Neuronal stem cell (in vitro differentiated cells): Measurements from ENCODE around the gene BPHL.
A peak's percentile ranks its signal among the peaks of the same experiment; 100 is the strongest.
"Not testable (repeated sequence)": the region's sequence is repeated elsewhere in the genome, so short reads cannot be mapped to it uniquely, and the experiment has no call there.

ENCODE experiments used
- DNase-seq: peaks from one replicate; pipeline ENCODE4 v3.0.0-alpha.2; 2013; ENCODE audit warnings: low spot score
- H2AFZ ChIP-seq: one replicate; pipeline ENCODE4 v1.6.1; 2013; ENCODE audit warnings: mild to moderate bottlenecking, low read length, inconsistent platforms
- H2AK5ac ChIP-seq: 2 replicates; pipeline ENCODE4 v1.6.1; 2013; ENCODE audit warnings: low read depth, mild to moderate bottlenecking, inconsistent platforms, low read length, moderate library complexity, mixed read lengths
- H2BK120ac ChIP-seq: 2 replicates; pipeline ENCODE4 v1.6.1; 2013; ENCODE audit warnings: low read depth, mild to moderate bottlenecking, inconsistent platforms, low read length, moderate library complexity, mixed read lengths
- H2BK12ac ChIP-seq: one replicate; pipeline ENCODE4 v1.6.1; 2013; ENCODE audit warnings: low read length, inconsistent platforms
- H2BK15ac ChIP-seq: 2 replicates; pipeline ENCODE4 v1.6.1; 2013; ENCODE audit warnings: mild to moderate bottlenecking, low read length, inconsistent platforms, mixed read lengths
- H2BK5ac ChIP-seq: one replicate; pipeline ENCODE4 v1.6.1; 2013; ENCODE audit warnings: inconsistent platforms, mild to moderate bottlenecking, low read length, moderate library complexity
- H3K14ac ChIP-seq: one replicate; pipeline ENCODE4 v1.6.1; 2013; ENCODE audit warnings: low read length, inconsistent platforms
- H3K18ac ChIP-seq: 2 replicates; pipeline ENCODE4 v1.6.1; 2013; ENCODE audit warnings: low read length, inconsistent platforms
- H3K23ac ChIP-seq: 2 replicates; pipeline ENCODE4 v1.6.1; 2013; ENCODE audit warnings: low read depth, mild to moderate bottlenecking, mixed read lengths, low read length, inconsistent platforms; ENCODE audit not compliant: poor library complexity
- H3K27ac ChIP-seq: replicated peaks from 3 replicates; pipeline ENCODE4 v1.5.1; 2013; ENCODE audit warnings: low read length, inconsistent platforms
- H3K27me3 ChIP-seq, 3 experiments: 2 replicates each; pipeline ENCODE4 v1.6.1; 2013; ENCODE audit warnings: low read length in 3 of 3, mild to moderate bottlenecking in 2 of 3, inconsistent platforms in 1 of 3, low read depth in 1 of 3, mixed read lengths in 1 of 3, moderate library complexity in 1 of 3; ENCODE audit not compliant: control insufficient read depth in 3 of 3, insufficient read depth in 3 of 3
- H3K36me3 ChIP-seq, 2 donors: replicated peaks in 1 of 2; 2 replicates each; pipeline ENCODE4 v1.6.1; 2013; ENCODE audit warnings: low read length in 2 of 2; ENCODE audit not compliant: control insufficient read depth in 2 of 2, insufficient read depth in 2 of 2
- H3K4ac ChIP-seq: 2 replicates; pipeline ENCODE4 v1.6.1; 2013; ENCODE audit warnings: inconsistent platforms, mild to moderate bottlenecking, low read length, moderate library complexity
- H3K4me1 ChIP-seq, 2 donors: 1 replicate in 1 of 2; 2 replicates in 1 of 2; pipeline ENCODE4 v1.6.1; 2013; ENCODE audit warnings: low read length in 2 of 2, low read depth in 1 of 2; ENCODE audit not compliant: control insufficient read depth in 2 of 2, insufficient read depth in 1 of 2
- H3K4me2 ChIP-seq: one replicate; pipeline ENCODE4 v1.6.1; 2013; ENCODE audit warnings: mild to moderate bottlenecking, low read length, inconsistent platforms; ENCODE audit not compliant: insufficient read depth, poor library complexity, severe bottlenecking
- H3K4me3 ChIP-seq, 2 donors: 2 replicates each; pipeline ENCODE4 v1.5.1; 2013; ENCODE audit warnings: low read length in 2 of 2, mild to moderate bottlenecking in 2 of 2, inconsistent platforms in 1 of 2, moderate library complexity in 1 of 2
- H3K79me1 ChIP-seq: one replicate; pipeline ENCODE4 v1.6.1; 2013; ENCODE audit warnings: low read depth, mild to moderate bottlenecking, inconsistent platforms, low read length, moderate library complexity
- H3K9ac ChIP-seq: one replicate; pipeline ENCODE4 v1.6.1; 2013; ENCODE audit warnings: mild to moderate bottlenecking, low read depth, low read length, inconsistent platforms; ENCODE audit not compliant: poor library complexity
- H3K9me3 ChIP-seq, 2 donors: replicated peaks in 1 of 2; 2 replicates each; pipeline versions ENCODE3 to v1.6.1; 2013; ENCODE audit warnings: low read length in 2 of 2, mild to moderate bottlenecking in 2 of 2, inconsistent platforms in 1 of 2, low read depth in 1 of 2, mixed read lengths in 1 of 2, moderate library complexity in 1 of 2; ENCODE audit not compliant: control insufficient read depth in 2 of 2, insufficient read depth in 1 of 2
- H4K8ac ChIP-seq: one replicate; pipeline ENCODE4 v1.6.1; 2013; ENCODE audit warnings: low read depth, mild to moderate bottlenecking, inconsistent platforms, low read length, moderate library complexity
- H4K91ac ChIP-seq: one replicate; pipeline ENCODE4 v1.6.1; 2013; ENCODE audit warnings: low read length, low read depth, mild to moderate bottlenecking, inconsistent platforms; ENCODE audit not compliant: poor library complexity
- WGBS, 2 donors: extraction: QIAGEN DNeasy Blood & Tissue Kit; methylation state at CpG; one replicate each; pipeline ENCODE4 v1.1.7; 2013; ENCODE audit warnings: missing lambda C conversion rate in 2 of 2, mixed read lengths in 1 of 2; ENCODE audit not compliant: insufficient read length in 2 of 2, insufficient replicate concordance in 1 of 2; ENCODE audit errors: extremely low coverage in 2 of 2; 5-methylcytosine and 5-hydroxymethylcytosine counted together

Gene BPHL

DNA sequence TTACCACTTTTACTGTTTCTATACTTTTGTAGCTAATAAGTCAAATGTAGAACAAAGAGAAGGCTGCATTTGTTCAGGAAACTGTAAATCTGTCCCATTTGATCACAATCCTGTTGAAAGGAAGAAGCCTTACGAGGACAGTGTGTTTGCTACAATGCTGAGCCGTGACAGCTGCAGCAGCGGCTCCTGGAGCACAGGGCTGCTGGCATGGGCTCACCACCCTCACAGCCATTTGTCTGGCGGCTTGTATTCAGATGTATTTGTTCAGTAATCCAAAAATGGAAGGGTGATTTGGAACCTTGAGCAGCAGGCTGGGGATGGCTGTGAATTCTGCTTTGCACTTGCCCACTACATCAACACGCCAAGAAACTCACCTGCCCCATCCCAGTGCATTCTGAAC, 33.2 kb downstream of the BPHL start:
- Histone ChIP-seq H4K91ac (no peak overlapping the region), H3K18ac (no peak overlapping the region), H3K14ac (no peak overlapping the region), H3K36me3 (peaks cover 28 to 81% of the 10 kb centered on the region in 2 donors), H3K9me3 (peaks cover 0 to 2% of the 10 kb centered on the region in 2 donors), H2AFZ (no peak overlapping the region), H3K23ac (no peak overlapping the region), H3K27ac (no peak overlapping the region), H3K27me3 (no peaks in the 10 kb centered on the region), H3K4me1 (peaks cover 4 to 8% of the 10 kb centered on the region in 2 donors), H3K9ac (no peak overlapping the region), H2AK5ac (no peak overlapping the region), H3K4me3 (no peak overlapping the region), H2BK15ac (no peak overlapping the region), H2BK5ac (no peak overlapping the region), H2BK120ac (no peak overlapping the region), H3K79me1 (peaks cover 1% of the 10 kb centered on the region), H3K4me2 (no peak overlapping the region), H4K8ac (no peak overlapping the region), H2BK12ac (no peak overlapping the region), H3K4ac (no peak overlapping the region)
- no CpG with 5 or more reads among the region's 5 CpGs for WGBS, 2 donors
- no peak for DNase-seq

GRCh38 chr6:3152689-3153088, 34.2 kb downstream of the BPHL start:
- Histone ChIP-seq H3K27me3 (no peaks in the 10 kb centered on the region), H3K14ac (no peak overlapping the region), H4K8ac (no peak overlapping the region), H3K4ac (no peak overlapping the region), H2BK120ac (no peak overlapping the region), H3K4me2 (no peak overlapping the region), H3K23ac (no peak overlapping the region), H2BK15ac (no peak overlapping the region), H3K9ac (no peak overlapping the region), H2BK5ac (no peak overlapping the region), H3K36me3 (peaks cover 26 to 71% of the 10 kb centered on the region in 2 donors), H3K79me1 (peaks cover 2% of the 10 kb centered on the region), H2AK5ac (no peak overlapping the region), H3K27ac (no peak overlapping the region), H3K9me3 (peaks cover 0 to under 1% of the 10 kb centered on the region in 2 donors), H3K4me3 (no peak overlapping the region), H3K18ac (no peak overlapping the region), H2BK12ac (no peak overlapping the region), H3K4me1 (peaks cover 4 to 8% of the 10 kb centered on the region in 2 donors), H2AFZ (no peak overlapping the region), H4K91ac (no peak overlapping the region)
- WGBS, 2 donors, result no CpG with 5 or more reads among the region's 3 CpGs
- no peak for DNase-seq

DNA sequence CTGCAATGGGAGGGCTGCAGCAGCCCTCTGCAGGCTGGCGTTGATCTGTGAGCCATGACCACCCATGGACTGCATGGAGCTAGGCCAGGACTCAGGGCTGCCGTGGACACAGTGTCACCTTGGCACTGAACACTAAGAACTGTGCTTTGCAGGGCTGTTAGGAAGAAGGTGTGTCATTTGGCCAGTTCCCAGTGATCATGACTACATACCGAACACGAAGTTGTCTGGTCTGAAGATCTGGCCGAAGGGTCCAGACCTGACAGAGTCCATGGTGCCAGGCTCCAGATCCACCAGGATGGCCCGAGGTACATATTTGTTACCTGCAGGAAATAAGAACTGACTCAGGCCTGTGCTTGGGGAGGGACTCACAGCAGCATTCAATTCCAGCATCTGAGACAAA, 36.9 kb downstream of the BPHL start:
- H2AK5ac ChIP-seq, H2BK120ac ChIP-seq, H2BK15ac ChIP-seq, H3K79me1 ChIP-seq, H3K27ac ChIP-seq, H2AFZ ChIP-seq, H3K4me2 ChIP-seq, H2BK12ac ChIP-seq, H3K23ac ChIP-seq, H3K4ac ChIP-seq, H2BK5ac ChIP-seq, H4K91ac ChIP-seq, H3K14ac ChIP-seq, H3K9me3 ChIP-seq, H3K27me3 ChIP-seq, H3K9ac ChIP-seq, DNase-seq, H4K8ac ChIP-seq: not testable (repeated sequence)
- Histone ChIP-seq H3K36me3 (peaks cover 12 to 45% of the 10 kb centered on the region in 2 donors), H3K18ac (peak overlapping the region; percentile 45), H3K4me1 (peaks cover 10 to 19% of the 10 kb centered on the region in 2 donors), H3K4me3 (peak overlapping the region in 1 of 2 donors; percentile 23)
- no CpG with 5 or more reads among the region's 6 CpGs for WGBS, 2 donors

DNA sequence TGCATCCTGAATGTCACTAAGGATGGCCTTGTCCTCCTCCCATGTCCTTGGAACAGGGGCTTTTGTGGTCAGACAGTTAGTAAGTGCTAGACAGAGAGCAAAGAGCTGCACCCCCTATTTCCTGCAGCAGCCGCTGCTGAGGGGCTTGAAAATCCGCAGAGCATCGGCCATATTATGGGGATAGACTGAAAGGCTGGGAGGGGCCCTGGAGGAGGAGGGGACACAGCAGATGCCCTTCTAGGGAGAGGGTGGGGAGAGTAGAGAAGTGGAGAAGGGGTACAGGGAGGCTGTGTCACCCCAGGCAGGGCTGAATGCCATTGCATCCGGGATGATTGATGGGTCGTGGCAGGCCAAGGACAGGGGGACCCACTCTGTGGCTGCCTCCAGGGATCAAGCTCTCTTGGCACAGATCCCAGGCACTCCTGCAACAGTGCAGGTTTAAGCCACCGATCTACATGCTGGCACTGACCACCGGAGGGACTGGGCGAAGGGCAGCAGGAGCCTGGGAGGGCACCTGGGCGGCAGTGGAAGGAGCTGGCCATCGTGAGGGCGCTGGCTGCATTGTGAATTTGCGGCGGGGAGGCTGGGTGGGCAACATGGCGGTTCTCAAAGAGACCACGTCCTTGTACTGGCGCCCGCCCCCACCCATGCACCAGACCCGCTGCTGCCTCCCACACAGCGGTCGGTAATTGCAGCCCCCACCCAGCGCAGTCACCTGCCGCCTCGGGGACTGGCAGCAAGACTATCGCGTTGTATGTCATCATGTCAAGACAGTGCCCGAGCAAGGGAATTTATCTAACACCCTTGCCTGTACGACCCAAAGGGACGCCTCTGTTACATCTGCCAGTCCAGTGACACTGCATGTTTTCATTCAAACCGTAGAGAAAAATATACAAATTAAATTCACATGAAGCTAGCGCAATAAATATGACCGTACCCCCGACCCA, 37.9 kb downstream of the BPHL start:
- Histone ChIP-seq H3K36me3 (peaks cover 10 to 35% of the 10 kb centered on the region in 2 donors), H3K23ac (peak overlapping the region; percentile 100), H3K4me1 (peaks cover 10 to 19% of the 10 kb centered on the region in 2 donors), H3K18ac (peak overlapping the region; percentile 90), H3K4me3 (peak overlapping the region; percentile 92 to 94), H2AFZ (peak overlapping the region; percentile 94), H3K9ac (peak overlapping the region; percentile 93), H3K4me2 (peak overlapping the region; percentile 95)
- H2BK12ac ChIP-seq, H2BK120ac ChIP-seq, DNase-seq, H3K4ac ChIP-seq, H3K79me1 ChIP-seq, H2BK15ac ChIP-seq, H3K14ac ChIP-seq, H2BK5ac ChIP-seq, H4K8ac ChIP-seq, H4K91ac ChIP-seq, H3K27ac ChIP-seq, H2AK5ac ChIP-seq, H3K27me3 ChIP-seq, H3K9me3 ChIP-seq: not testable (repeated sequence)
- WGBS, 2 donors, result no CpG with 5 or more reads among the region's 32 CpGs
